ENCODE measurements around the gene PLSCR1. TPM values are rescaled to one million over a fixed set of nuclear protein-coding genes. Genes with fewer than 3 reads are reported as not detected.

Gene PLSCR1
- total RNA-seq = 100 to 1,000 TPM; 189 to 250 TPM
- polyA plus RNA-seq (2013, experiment 1 of 2) = 40.4 TPM
- 42.9 TPM for polyA plus RNA-seq (2013, experiment 2 of 2)
- long read RNA-seq, experiment 1, transcript PLSCR1-201 (9 exons, 2,233 nt) = major isoform, 43 of 107 reads
- long read RNA-seq, experiment 1, partial matches to known transcripts = 21 of 107 reads
- long read RNA-seq, experiment 1, other reads (novel, unspliced or antisense) = 34 of 107 reads
- long read RNA-seq, experiment 2, transcript PLSCR1-201 (9 exons, 2,233 nt) = major isoform, 193 of 272 reads
- long read RNA-seq, experiment 2, transcript PLSCR1-202 (8 exons, 996 nt) = minor isoform, 13 of 272 reads
- long read RNA-seq, experiment 2, transcript PLSCR1-206 (4 exons, 1,257 nt) = minor isoform, 5 of 272 reads
- long read RNA-seq, experiment 2, partial matches to known transcripts = 15 of 272 reads
- long read RNA-seq, experiment 2, other reads (novel, unspliced or antisense) = 39 of 272 reads
- long read RNA-seq, experiment 3, transcript PLSCR1-202 (8 exons, 996 nt) = minor isoform, 17 of 666 reads
- long read RNA-seq, experiment 3, transcript PLSCR1-214 (8 exons, 1,443 nt) = minor isoform, 28 of 666 reads
- long read RNA-seq, experiment 3, transcript PLSCR1-206 (4 exons, 1,257 nt) = minor isoform, 15 of 666 reads
- long read RNA-seq, experiment 3, transcript PLSCR1-201 (9 exons, 2,233 nt) = major isoform, 527 of 666 reads
- long read RNA-seq, experiment 3, partial matches to known transcripts = 23 of 666 reads
- long read RNA-seq, experiment 3, other reads (novel, unspliced or antisense) = 46 of 666 reads
- long read RNA-seq, experiment 4, transcript PLSCR1-206 (4 exons, 1,257 nt) = minor isoform, 34 of 793 reads
- long read RNA-seq, experiment 4, transcript PLSCR1-202 (8 exons, 996 nt) = minor isoform, 57 of 793 reads
- long read RNA-seq, experiment 4, transcript PLSCR1-214 (8 exons, 1,443 nt) = minor isoform, 11 of 793 reads
- long read RNA-seq, experiment 4, transcript PLSCR1-201 (9 exons, 2,233 nt) = major isoform, 610 of 793 reads
- long read RNA-seq, experiment 4, partial matches to known transcripts = 13 of 793 reads
- long read RNA-seq, experiment 4, other reads (novel, unspliced or antisense) = 54 of 793 reads

DNA sequence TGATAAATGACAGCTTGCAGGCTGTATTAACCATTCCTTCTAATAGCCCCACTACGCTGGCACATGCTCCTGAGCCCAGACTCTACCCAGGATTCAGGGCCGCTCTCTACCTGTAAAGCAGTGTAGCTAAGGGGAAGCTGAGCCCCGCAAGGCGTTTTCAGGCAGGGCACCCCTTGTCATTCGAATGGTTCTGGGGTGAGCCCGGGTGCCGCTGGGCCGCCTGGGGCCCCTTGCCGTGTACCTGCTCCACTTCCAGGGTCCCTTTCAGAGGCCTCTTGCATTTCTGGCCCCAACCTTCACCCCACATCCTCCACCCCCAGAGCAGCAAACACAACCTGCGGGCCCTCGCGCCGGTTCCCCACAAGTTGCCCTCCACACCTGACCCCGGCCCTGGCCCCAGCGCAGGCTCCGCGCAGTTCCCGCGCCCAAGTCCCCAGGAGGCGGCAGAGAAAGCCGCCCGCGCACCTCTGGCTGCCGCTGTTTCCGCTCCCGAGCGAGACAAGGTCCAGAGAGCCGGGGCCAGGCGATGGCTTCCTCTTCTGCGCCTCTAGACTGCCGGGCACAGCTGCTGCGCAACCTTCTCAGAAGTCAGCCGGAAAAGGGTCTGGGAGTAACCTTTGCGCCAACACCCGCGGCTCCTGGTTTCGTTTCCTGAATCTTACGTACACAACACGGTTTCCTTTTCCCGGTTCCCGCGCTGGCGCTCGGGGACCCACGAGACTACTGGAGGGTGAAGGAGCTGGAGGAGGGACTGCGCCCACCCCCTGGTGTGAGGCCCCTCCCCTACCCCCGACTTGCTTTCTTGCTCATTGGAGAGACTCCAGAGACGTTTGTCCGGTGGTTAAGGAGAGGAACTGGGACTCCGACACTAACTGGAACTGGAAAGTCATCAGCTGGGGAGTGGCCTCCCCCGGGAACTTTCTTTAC lies at the start of gene PLSCR1:
Gene PLSCR1 (minus strand): TSS at position 606 of the 927 bp plus-strand sequence. CDS start 8,055 bp downstream, outside the sequence.
- H3K9me3 ChIP-seq (ENCODE audit: control insufficient read depth, low read length) = peaks cover 19% of the 10 kb centered on the region
- H3K27ac ChIP-seq (ENCODE audit: low read depth, low read length) = no peak within 1 kb of the TSS
- H3K4me1 ChIP-seq (ENCODE audit: control insufficient read depth, insufficient read depth, low read length) = no peaks in the 10 kb centered on the region
- H3K4me3 ChIP-seq (ENCODE audit: low read length) = peak within 1 kb of the TSS; percentile 95
- H3K4me1 Mint-ChIP-seq = peaks cover 24% of the 10 kb centered on the region
- peak within 1 kb of the TSS; percentile 93 for H3K27ac Mint-ChIP-seq
- DNase-seq = peak; percentile 96
- H3K9me3 Mint-ChIP-seq = peaks cover 14% of the 10 kb centered on the region
- no peaks in the 10 kb centered on the region for H3K27me3 ChIP-seq (ENCODE audit: control insufficient read depth, insufficient read depth, low read length, poor library complexity, severe bottlenecking)
- H3K9ac ChIP-seq (ENCODE audit: extremely low read depth, low read length, poor library complexity, severe bottlenecking) = peak within 1 kb of the TSS; percentile 93
- peaks cover 34% of the 10 kb centered on the region for H3K36me3 Mint-ChIP-seq (ENCODE audit: low read depth)
- peak within 1 kb of the TSS; percentile 95 for H3K4me3 Mint-ChIP-seq
- H3K27me3 Mint-ChIP-seq (ENCODE audit: insufficient read depth) = no peaks in the 10 kb centered on the region
- WGBS, 2 experiments (ENCODE audit: insufficient coverage in 1 of 2, insufficient read length in 1 of 2) = 0% methylated on average over 13 to 51 of the region's 51 CpGs
- peaks cover 30% of the 10 kb centered on the region for H3K36me3 ChIP-seq (ENCODE audit: control insufficient read depth, insufficient read depth, low read length)
- TF ChIP-seq, protein P1, sequence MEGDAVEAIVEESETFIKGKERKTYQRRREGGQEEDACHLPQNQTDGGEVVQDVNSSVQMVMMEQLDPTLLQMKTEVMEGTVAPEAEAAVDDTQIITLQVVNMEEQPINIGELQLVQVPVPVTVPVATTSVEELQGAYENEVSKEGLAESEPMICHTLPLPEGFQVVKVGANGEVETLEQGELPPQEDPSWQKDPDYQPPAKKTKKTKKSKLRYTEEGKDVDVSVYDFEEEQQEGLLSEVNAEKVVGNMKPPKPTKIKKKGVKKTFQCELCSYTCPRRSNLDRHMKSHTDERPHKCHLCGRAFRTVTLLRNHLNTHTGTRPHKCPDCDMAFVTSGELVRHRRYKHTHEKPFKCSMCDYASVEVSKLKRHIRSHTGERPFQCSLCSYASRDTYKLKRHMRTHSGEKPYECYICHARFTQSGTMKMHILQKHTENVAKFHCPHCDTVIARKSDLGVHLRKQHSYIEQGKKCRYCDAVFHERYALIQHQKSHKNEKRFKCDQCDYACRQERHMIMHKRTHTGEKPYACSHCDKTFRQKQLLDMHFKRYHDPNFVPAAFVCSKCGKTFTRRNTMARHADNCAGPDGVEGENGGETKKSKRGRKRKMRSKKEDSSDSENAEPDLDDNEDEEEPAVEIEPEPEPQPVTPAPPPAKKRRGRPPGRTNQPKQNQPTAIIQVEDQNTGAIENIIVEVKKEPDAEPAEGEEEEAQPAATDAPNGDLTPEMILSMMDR (conservative IDR thresholded peaks at IDR 0.05) = no peak

DNA sequence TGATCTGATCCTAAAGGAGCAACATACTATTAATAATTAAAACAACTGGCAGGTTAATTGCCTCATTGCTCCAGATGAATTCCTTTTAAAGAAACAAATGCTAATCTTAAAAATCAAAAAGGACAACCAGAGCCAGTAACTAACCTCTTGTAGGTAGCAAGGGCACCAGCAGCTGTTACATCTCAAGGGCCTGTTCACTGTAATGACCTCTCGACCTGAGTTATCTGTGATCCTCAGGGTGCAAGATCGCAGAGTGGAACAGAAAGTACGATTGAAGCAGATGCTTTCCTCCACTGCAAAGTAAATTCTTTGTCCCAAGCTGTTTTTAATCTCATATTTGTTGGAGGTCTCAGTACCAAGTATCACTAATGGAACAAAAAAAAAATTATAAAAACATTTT lies 49.4 kb upstream of the PLSCR1 start:
- no peaks in the 10 kb centered on the region for H3K9me3 ChIP-seq (ENCODE audit: control insufficient read depth, low read length)
- H3K27me3 Mint-ChIP-seq (ENCODE audit: insufficient read depth) = no peaks in the 10 kb centered on the region
- 87 to 90% methylated on average over 3 of the region's 3 CpGs for WGBS, 2 experiments (ENCODE audit: insufficient coverage in 1 of 2, insufficient read length in 1 of 2)
- H3K36me3 Mint-ChIP-seq (ENCODE audit: low read depth) = no peaks in the 10 kb centered on the region
- H3K4me1 Mint-ChIP-seq = peaks cover 5% of the 10 kb centered on the region
- H3K27me3 ChIP-seq (ENCODE audit: control insufficient read depth, insufficient read depth, low read length, poor library complexity, severe bottlenecking) = no peaks in the 10 kb centered on the region
- H3K36me3 ChIP-seq (ENCODE audit: control insufficient read depth, insufficient read depth, low read length) = no peaks in the 10 kb centered on the region
- no peak overlapping the region for H3K4me3 ChIP-seq (ENCODE audit: low read length)
- no peak overlapping the region for H3K27ac Mint-ChIP-seq
- TF ChIP-seq, protein P1 (conservative IDR thresholded peaks at IDR 0.05) = no peak
- no peak overlapping the region for H3K9ac ChIP-seq (ENCODE audit: extremely low read depth, low read length, poor library complexity, severe bottlenecking)
- no peak overlapping the region for H3K4me3 Mint-ChIP-seq
- no peak overlapping the region for H3K27ac ChIP-seq (ENCODE audit: low read depth, low read length)
- DNase-seq = no peak
- no peaks in the 10 kb centered on the region for H3K4me1 ChIP-seq (ENCODE audit: control insufficient read depth, insufficient read depth, low read length)
- H3K9me3 Mint-ChIP-seq = no peaks in the 10 kb centered on the region

Data from endodermal cell (in vitro differentiated cells).